Measurements from ENCODE around the gene WFDC12.

GRCh38 chr20:45153147-45153546 lies 28.9 kb upstream of the WFDC12 start:
- TF ChIP-seq EP300 (IDR thresholded peaks at IDR 0.05; ENCODE audit: borderline replicate concordance) (no peak), CREB1 (IDR thresholded peaks at IDR 0.05; ENCODE audit: low read depth) (no peak), NFIC (IDR thresholded peaks at IDR 0.05) (no peak), USF1 (IDR thresholded peaks at IDR 0.05) (no peak)
- TF ChIP-seq, protein P1, sequence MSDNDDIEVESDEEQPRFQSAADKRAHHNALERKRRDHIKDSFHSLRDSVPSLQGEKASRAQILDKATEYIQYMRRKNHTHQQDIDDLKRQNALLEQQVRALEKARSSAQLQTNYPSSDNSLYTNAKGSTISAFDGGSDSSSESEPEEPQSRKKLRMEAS (IDR thresholded peaks at IDR 0.05), result no peak

Data from Ishikawa (cell line).